ENCODE data around the gene GRHL3. TPM values are rescaled to one million over a fixed set of nuclear protein-coding genes. Genes with fewer than 3 reads are reported as not detected.

GRHL3 gene
- total RNA-seq, 1 experiment from 2014 or later: not detected

DNA sequence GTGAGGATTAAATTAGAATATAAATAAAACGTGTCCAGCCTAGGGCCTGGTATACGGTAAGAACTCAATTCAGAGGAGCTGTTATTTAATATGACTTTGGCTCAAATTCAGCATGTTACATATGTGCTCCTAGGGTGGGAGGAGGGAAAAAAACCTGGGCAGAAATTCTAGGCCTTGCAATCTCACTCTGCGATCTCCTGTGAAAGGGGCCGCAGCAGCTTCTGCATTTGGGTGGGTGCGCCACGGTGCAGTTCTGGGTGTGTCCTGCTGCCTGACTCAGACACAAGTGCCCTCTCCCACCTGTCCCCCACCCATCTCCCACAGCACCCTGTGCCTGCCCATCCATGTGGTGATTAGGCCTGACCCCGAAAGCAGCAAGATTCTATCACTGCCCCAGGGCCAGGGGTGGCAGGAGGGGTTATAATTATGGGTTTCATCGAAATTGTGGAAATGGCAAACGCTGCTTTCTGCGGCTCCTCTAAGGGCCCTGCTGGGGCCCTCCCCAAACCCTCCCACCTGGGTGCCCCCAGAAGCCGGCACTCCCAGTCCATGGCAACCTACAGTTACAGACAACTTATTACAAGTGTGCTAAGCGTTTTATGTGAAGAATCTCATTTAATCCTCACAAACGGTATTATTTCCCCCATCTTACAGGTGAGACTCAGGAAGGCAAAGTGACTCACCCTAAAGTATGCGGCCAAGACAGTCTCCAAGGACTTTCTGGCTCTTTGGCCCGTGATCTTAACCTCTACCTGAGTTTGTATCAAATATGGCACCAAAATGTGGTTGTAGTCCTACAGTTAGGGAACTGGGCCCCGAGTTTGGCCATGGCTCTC lies 25.5 kb upstream of the GRHL3 start:
- no peak for DNase-seq (ENCODE audit: low read depth)

DNA sequence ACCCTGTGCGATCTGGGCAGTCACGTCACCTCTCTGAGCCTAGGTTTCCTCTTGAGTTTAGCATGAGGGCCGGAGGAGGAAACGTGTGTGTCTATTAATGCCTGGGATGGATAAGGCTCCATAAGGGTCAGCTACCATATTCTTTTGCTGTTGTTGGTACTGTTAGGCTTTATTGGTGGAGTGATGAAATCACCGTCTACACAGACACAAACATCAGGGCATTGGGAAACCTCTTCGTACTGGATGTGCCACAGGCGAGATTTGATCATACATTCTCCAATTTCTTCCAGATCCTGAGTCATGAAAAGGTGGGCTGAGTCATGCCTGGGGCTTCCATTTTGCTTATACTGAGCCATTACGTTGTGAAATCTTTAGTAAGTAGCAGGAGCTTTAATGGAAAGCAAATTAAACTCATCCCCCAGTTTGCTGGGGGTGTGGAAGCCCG lies 24.9 kb upstream of the GRHL3 start:
- peak; percentile 93 for DNase-seq (ENCODE audit: low read depth)

DNA sequence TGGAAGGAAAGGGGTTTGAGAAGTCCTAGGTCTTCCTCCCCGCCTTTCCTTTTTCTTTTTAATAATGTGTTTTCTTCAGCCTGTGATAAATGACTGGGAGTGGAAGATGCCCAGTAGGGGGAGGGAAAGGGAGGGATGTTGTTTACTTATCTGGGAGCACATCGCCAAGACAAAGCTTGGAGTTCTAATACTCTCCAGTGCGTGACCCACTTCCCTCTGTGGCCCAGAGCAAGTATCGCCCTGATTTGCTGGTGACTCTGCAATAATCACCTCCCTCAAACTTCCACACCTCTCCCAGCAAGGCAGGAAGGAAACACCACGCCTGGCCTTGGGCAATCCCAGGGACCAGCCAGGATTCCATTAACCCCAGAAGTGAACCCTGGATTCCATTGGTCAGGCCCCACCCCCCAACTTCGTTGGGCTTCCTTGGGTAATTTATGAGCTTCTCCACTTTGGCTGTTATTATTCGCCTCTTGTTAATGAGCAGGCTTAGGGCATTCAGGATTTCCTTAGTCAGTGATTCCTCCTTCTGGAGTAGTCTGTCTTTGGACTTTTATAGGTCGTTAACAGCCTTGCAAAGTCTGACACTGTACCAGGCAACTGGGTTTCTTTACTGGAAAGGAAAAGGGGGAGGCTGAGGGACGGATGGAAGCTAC lies 24.3 kb upstream of the GRHL3 start:
- DNase-seq (ENCODE audit: low read depth): peak; percentile 40

DNA sequence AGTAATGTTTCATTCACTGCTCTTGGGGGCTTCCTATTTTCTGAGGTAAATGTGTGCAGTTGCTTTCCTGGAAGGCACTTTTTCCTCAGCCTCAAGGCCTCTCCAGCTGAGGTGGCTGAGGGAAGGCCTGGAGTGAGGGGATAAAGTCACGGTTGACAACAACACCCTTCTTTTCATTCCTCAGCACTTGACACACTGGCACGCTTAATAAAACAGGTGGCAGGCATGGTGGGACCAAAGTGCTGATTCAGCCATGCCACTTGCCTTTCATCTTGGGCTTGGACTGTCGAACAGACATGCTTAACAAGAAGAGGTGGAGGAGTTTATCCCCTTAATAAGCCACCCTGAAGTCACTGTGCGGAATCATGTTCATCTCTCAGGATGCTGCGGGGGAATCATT lies 23.6 kb upstream of the GRHL3 start:
- no peak for DNase-seq (ENCODE audit: low read depth)

DNA sequence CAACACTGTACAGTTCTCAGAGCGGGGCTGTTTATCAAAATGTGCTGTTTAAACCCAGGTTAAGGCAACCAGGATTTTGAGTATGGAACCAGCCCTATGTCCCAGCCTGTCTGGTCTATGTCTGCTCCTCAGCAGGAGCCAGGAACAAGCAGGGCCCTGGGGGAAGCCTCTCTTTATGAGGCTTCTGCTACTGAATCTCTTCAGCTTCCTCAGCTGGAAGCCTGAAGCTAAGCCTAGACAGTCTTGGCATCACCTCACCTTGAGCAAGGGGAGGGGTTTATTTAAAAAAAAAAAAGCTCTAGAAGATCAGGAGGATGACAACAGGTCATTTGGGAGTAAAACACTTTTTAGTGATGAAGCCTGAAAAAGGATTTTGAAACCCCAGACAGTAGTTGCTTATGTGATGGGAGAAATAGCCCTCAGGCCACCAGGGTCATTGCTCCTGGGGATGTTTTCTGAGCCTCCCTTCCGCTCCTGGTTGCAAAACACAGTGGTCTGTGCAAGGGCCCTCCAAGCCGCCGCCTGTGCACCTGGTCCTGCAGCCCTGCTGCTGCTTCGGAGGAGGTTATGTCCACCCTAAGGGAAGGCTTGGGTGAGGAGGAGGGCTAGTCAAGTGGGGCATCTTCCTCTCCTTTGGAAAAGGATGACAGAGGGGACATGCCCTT lies 21.8 kb upstream of the GRHL3 start:
- no peak for DNase-seq (ENCODE audit: low read depth)

DNA sequence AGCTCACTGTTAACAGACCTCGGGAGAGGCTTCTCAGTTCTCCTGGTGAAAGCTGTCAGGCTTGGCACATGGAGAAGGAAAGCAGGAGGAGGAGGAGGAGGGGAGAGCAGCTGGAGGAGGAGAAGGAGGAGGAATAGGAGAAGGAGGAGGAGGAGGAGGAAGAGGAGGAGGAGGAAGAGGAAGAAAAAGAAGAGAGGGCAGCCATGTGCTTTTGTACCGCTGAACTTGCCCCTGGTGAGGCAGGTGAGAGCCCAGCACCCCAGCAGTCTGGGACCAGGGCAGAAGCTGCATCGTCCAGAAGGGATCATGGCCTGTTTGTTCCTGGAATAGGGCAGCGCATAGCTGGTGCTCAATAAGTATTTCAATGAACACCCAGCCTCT lies 21.3 kb upstream of the GRHL3 start:
- DNase-seq (ENCODE audit: low read depth): no peak

DNA sequence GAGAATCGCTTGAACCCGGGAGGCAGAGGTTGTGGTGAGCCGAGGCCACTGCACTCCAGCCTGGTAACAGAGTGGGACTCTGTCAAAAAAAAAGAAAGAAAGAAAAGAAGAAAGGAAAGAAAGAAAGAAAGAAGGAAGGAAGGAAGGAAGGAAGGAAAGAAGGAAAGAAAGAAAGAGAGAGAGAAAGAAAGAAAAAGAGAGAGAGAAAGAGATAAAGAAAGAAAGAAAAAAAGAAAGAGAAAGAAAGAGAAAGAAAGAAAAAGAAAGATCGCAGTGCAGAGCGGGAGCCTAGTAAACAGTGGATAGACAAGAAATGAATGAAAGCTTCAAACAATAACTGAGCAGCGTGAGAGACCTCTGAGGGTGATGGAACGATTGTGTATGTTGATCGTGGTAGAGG lies 20.6 kb upstream of the GRHL3 start:
- DNase-seq (ENCODE audit: low read depth): no peak

DNA sequence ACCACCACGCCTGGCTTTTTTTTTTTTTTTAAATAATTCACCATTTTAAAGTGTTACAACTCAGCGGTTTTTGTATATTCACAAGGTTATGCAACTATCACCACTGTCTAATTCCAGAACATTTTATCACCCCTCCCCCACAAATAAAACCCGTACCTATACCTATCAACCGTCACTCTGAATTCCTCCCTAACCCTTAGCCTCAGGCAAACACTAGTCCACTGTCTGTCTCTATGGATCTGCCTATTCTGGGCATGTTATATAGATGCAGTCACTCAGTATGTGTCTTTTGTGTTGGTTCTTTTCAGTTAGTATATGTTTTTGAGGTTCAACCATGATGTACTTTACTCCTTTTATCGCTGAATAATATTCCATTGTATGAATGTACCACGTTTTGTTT lies 19.3 kb upstream of the GRHL3 start:
- no peak for DNase-seq (ENCODE audit: low read depth)

DNA sequence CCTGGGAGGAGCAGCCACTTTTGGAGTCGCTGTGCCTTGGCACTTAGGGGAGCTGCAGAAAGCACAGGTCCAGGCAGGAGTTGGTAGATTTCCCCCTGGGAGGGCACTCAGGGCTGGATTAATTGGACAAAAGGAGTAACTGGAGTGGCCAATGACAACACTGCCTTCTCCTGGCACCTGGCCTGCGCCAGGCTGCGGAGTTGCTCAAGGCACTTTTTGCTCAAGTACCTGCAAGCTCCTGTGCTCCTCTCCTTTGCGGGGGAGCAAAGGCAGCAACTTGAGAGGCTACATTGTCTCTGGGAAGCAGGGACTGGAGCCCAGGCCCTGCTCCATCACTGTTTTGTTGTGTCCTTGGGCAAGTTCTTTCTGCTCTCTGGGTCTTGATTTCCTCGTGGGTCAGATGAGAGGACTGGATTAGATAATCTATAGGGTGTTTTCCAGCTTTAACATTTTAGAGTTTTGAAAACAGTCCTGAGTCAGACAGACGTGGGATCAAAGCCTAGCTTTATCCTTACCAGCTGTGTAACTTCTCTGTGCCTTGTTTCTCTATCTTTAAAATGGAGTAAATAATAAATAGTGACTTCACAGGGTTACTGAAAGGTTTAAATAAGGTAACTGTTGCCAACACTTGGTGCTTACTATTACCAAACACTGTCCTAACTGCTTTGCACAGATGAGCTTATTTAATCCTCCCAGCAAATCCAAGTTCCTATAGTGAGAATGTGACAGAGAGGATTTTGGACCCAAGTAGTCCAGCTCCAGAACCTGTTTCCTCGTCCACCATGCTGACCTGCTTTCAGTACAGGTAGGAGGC lies 18.0 kb upstream of the GRHL3 start:
- no peak for DNase-seq (ENCODE audit: low read depth)

DNA sequence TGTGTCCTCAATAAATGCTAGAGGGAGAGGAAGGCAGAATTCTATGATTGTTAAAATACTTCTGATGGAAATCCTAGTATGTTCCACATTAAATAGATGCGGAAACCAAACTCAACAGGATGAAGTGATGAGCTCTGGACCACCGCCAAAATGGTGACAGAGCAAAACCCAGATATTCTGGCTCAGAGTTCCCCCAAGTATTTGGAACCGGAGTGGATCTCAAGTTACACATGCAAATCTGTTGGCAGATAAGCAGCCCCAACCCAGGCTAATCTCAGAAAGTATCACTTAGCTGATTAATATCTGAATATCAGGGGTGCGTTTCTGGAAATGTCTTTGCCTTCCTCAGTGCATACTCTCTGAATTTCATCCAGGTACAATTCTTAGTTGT lies 17.4 kb upstream of the GRHL3 start:
- no peak for DNase-seq (ENCODE audit: low read depth)

DNA sequence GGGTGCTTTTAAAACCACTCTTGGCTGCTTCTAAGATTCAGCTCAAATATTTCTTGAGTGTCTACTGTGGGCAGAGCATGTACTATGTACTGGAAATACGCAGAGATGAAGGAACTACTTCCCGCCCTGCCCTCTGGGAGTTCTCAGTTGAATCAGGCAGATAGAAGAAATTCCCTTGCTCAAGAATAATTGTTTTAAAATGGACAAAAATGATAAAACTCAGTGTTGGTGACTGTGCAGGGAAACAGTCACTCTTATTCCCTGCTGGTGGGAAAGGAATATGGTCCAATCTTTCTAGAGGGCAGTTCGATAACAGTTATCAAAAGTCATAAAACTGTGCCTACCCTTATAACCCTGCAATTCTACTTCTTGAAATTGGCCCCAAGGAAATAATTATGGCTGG lies 16.9 kb upstream of the GRHL3 start:
- DNase-seq (ENCODE audit: low read depth): no peak

DNA sequence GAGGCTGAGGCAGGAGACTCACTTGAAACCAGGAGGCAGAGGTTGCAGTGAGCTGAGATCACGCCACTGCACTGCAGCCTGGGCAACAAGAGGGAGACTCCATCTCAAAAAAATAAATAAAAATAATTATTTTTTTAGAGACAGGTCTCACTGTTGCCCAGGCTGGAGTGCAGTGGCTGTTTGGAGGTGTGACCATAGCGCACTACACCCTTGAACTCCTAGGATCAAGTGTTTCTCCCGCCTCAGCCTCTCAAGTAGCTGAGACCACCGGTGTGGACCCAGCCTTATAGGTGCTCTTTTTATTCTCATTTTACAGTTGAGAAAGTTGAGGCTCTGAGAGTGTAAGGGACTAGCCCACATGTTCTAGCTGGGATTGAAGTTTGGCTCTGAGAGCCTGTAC lies 15.6 kb upstream of the GRHL3 start:
- no peak for DNase-seq (ENCODE audit: low read depth)

DNA sequence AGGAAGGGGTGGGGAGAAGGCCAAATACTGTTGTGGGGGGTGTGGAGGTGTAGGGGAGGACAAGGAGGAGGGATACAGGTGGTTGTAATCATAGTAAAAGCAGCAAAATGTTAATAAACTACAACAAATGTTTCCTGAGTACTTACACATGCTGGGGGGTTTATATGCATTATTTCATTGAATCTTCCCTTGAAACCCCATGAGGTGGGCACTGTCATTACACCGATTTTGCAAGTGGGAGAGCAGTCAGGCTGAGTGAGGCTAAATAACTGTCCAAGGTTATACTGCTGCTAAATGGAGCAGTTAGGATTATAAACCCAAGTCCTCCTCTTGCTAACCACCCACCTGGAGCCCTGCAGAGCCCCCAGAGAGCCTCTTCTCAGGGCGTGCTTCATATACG lies 14.4 kb upstream of the GRHL3 start:
- DNase-seq (ENCODE audit: low read depth): no peak

DNA sequence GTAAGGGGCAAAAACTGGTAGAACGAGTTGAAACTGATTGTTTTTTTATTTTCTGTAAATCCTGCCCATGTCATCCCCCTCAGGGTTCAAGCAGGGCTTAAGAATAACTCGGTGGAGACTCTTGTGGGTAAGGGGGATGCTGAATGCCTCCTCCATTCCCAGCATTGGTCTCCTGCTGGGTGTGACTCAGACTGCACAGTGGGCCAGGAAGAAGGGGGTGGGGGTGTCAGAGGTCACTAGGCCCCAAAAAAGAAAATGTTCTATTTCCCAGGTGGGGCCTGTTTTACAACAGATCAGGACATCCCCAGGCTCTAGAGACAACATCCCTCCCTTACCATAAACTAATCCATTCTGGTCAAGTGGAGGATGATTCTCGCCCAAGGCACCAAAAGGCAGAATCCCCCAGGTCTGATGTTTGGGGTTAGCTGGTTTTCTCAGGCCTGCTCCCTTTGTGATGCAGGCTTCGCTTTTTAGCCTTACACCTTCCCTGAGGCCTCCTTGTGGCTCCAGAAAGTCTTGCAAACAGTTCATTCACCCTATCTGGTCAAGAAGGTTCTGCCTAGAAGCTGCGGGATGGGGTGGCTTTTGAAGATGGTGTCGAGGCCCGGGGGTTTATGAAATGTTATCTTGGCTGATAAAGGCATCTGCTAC lies 10.7 kb upstream of the GRHL3 start:
- no peak for DNase-seq (ENCODE audit: low read depth)

DNA sequence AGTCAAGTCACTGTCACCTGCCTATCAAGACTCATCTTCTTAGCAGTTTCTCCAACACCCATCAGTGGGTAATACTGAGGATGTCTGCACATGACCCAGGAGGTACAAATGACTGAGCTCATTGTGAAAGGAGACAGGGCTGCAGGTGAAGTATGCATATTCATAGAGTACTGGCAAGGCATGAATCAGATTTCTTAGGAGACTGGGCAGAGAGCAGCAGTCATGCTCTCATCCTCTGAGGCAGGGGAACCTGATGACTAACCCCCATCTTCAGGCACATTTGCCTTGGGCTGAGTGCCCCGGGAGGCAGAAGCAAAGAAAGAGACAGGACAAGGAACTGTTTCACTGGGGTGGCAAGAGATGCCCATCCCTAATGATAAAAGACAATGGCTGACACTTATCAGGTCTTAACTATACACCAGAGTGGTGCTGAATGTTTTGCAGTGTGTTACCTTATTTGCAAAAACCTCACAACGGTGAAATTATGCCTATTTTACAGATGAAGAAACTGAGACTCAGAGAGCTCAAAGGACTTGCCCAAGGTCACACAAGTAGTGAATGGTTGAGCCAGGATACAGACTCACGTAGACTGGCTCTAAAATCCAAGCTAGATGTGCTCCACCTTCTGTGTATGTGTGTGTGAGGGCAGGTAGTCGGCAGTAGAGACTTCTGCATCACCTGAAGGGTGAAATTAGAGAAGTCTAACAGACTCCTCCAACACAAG lies 9.2 kb upstream of the GRHL3 start:
- DNase-seq (ENCODE audit: low read depth): no peak

DNA sequence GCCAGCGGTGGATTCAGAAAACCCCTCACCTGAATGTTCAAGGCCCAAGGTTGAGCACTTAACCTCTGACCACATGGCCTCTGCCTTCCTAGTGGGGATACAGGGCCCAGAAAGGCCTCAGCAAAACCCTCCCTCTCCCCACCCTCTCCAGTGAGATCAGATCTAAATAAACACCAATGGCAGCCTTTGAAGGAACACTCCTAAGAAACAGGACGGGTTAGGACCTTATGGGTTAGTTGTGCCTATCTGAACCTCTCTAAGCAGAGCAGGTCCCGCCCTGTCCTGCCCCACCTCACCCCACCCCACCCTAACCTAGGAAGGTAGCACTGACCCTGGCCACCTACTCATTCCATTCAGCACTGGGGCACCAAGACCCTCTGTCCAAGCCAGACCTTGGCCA lies 7.9 kb upstream of the GRHL3 start:
- DNase-seq (ENCODE audit: low read depth): no peak

DNA sequence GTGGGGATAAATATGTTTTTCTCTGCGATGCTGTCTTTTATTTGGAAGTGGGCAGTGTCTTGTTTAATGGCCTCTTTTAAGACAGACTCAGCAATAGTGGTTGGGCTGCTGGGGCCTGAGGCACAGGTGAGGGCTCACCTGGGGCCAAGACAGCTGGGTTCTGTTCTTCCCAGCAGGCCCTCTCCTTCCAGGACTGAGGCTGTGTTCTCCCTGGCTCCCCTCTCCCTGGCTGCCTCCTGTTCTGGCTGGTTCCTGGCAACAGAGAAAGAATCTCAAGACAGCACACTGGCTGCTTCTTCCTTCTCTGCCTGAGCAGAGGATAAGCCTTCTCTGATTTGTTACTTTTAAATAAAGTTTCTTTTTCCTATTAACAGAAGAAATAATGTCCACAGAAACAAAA lies 7.4 kb upstream of the GRHL3 start:
- no peak for DNase-seq (ENCODE audit: low read depth)

DNA sequence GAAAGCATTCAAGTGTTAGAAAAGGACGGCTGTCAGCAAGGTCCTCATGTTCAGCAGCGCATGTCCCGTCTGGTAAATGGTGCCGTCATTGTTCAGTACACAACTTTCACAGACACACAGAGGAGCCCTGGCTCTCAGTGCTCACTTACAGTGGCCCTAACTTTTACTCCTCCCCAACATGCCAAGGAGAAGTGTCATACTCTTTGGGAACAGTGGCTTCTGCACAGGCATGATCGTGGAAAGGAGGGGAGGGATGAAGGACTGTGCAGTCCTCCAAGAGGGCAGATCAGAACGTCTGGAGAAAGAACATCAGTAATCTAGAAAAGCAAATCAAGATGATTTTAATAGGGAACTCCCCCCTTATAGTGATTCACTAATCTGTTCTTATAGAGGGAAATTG lies 3.8 kb upstream of the GRHL3 start:
- DNase-seq (ENCODE audit: low read depth): no peak

DNA sequence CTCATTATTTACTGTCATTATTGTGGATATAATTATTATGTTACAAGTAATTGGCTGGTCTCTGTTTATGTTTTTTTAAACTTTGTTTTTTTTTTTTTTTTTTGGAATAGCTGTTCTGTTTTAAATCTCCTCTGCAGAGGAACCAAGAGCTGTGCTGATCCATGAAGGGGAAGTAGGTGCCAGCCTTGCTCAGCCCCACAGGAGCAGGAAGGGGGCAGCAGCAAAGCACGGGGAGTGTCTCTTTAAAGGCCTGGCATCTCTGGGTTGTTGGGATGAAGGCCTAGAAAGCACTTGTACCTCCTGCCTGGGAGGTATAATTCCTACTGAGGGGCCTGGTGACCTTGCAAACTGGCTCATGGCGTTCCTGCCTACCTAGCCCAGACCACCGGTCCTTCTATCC lies 2.5 kb upstream of the GRHL3 start:
- no peak for DNase-seq (ENCODE audit: low read depth)

DNA sequence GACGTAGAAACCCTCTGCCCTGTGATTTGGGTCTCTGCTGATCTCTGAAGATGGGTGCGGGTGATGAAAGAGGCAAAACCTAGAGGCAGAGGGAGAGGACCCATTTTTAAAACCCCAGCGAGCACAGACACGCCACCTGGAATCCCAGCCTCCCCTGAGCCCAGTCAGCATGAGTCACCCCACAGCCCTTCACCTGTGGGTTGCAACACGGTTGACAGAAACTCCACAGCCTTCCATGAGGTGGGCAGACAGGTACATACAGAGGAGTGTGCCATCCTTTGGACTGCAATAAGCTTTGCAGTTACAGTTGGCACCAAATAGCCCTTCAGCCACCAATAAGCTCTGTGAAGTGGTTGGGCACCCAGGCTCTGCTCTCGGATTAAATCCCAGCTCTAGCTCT lies 2.1 kb upstream of the GRHL3 start:
- DNase-seq (ENCODE audit: low read depth): no peak

All from LHCN-M2 (cell line).